ENCODE data around the gene PTGDR.

GRCh38 chr14:52272375-52272774 is 4.9 kb downstream of the PTGDR start:
- peak; percentile 60 to 69 for TF ChIP-seq CTCF (conservative IDR thresholded peaks at IDR 0.05; ENCODE audit: low read depth in 2 of 2)
- no peak for TF ChIP-seq EZH2phosphoT487 (IDR thresholded peaks at IDR 0.05; ENCODE audit: unreplicated experiment)
- TF ChIP-seq REST (IDR thresholded peaks at IDR 0.05; ENCODE audit: unreplicated experiment): no peak
- no peak for TF ChIP-seq EZH2 (IDR thresholded peaks at IDR 0.05; ENCODE audit: low read depth, unreplicated experiment)
- no peak for TF ChIP-seq POLR2AphosphoS5 (IDR thresholded peaks at IDR 0.05; ENCODE audit: low read depth)
- no peak for TF ChIP-seq JUNB (IDR thresholded peaks at IDR 0.05; ENCODE audit: unreplicated experiment)
- TF ChIP-seq CREB1 (CRISPR knock-in tag; IDR thresholded peaks at IDR 0.05; ENCODE audit: low read depth): no peak
- TF ChIP-seq ETS1 (IDR thresholded peaks at IDR 0.05): no peak

Data from GM23338 (cell line).